Measurements from ENCODE around the gene BTNL8. TPM values are rescaled to one million over a fixed set of nuclear protein-coding genes. Genes with fewer than 3 reads are reported as not detected.
A peak's percentile ranks its signal among the peaks of the same experiment; 100 is the strongest.

BTNL8 gene
- total RNA-seq, 3 donors from 2014 or later (not counting 1 experiment from before 2014, with no cell fraction given), result 0.75 TPM; not detected in 2

DNA sequence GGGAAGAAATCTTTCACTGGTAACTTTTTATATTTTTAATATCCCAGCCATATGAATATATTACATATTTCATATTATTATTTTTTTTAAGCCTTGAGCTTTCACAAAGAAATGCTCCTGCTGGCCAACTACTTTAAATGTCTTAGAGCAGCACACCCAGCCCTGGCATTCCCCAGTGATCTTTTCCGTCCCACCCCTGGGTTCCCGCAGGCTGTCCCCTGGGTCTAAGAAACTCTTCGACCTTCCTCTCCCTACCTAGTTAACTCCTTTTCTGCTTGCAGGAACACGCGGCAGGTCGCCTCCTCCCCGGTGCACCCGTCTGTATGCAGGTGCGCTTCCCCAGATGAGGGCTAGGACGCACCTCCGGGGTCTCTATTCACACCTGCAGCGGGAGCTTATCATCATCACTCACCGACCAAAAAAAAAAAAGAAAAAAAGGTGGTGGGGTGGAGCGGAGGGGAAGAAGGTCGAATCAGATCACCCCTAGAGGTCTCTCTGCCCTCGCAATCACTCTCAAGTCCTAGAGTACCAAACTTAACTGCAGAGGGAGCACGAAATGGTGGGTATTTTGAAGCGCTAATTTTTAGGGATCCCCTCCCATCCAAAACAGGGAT is 38.6 kb upstream of the BTNL8 start:
- WGBS (ENCODE audit: insufficient coverage), result 0% methylated on average over 13 of the region's 18 CpGs
- Histone ChIP-seq H3K27me3 (ENCODE audit: control insufficient read depth, insufficient read depth, low read length) (no peaks in the 10 kb centered on the region), H3K36me3 (ENCODE audit: control insufficient read depth, insufficient read depth, low read length) (peaks cover 4% of the 10 kb centered on the region), H3K4me3 (ENCODE audit: low read length) (peak overlapping the region; percentile 99), H3K9me3 (ENCODE audit: control insufficient read depth, insufficient read depth, low read length) (no peaks in the 10 kb centered on the region), H3K4me1 (ENCODE audit: control insufficient read depth, insufficient read depth, low read length) (peaks cover 9% of the 10 kb centered on the region), H3K27ac (ENCODE audit: low read length) (peak overlapping the region; percentile 93)
- no peaks in the 10 kb centered on the region for H3K9me3 Mint-ChIP-seq
- DNase-seq, result peak; percentile 22 to 87
- H3K27ac Mint-ChIP-seq, result peak overlapping the region; percentile 89 to 90
- TF ChIP-seq, protein P1, sequence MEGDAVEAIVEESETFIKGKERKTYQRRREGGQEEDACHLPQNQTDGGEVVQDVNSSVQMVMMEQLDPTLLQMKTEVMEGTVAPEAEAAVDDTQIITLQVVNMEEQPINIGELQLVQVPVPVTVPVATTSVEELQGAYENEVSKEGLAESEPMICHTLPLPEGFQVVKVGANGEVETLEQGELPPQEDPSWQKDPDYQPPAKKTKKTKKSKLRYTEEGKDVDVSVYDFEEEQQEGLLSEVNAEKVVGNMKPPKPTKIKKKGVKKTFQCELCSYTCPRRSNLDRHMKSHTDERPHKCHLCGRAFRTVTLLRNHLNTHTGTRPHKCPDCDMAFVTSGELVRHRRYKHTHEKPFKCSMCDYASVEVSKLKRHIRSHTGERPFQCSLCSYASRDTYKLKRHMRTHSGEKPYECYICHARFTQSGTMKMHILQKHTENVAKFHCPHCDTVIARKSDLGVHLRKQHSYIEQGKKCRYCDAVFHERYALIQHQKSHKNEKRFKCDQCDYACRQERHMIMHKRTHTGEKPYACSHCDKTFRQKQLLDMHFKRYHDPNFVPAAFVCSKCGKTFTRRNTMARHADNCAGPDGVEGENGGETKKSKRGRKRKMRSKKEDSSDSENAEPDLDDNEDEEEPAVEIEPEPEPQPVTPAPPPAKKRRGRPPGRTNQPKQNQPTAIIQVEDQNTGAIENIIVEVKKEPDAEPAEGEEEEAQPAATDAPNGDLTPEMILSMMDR (IDR thresholded peaks at IDR 0.05), result peak; percentile 27
- intact Hi-C loops (cut with micrococcal nuclease), result loop anchor here (2.0 kb wide), 2 partner anchors 30 to 58 kb away; partner anchors contain the start of gene MGAT1
- H3K36me3 Mint-ChIP-seq, result peaks cover 6% of the 10 kb centered on the region
- peaks cover 30 to 35% of the 10 kb centered on the region in 2 donors for H3K4me1 Mint-ChIP-seq
- peak; percentile 65 to 83 (median 73) for ATAC-seq
- peak overlapping the region; percentile 92 for H3K4me3 Mint-ChIP-seq
- H3K27me3 Mint-ChIP-seq (ENCODE audit: low read depth in 2 of 2), result no peaks in the 10 kb centered on the region

DNA sequence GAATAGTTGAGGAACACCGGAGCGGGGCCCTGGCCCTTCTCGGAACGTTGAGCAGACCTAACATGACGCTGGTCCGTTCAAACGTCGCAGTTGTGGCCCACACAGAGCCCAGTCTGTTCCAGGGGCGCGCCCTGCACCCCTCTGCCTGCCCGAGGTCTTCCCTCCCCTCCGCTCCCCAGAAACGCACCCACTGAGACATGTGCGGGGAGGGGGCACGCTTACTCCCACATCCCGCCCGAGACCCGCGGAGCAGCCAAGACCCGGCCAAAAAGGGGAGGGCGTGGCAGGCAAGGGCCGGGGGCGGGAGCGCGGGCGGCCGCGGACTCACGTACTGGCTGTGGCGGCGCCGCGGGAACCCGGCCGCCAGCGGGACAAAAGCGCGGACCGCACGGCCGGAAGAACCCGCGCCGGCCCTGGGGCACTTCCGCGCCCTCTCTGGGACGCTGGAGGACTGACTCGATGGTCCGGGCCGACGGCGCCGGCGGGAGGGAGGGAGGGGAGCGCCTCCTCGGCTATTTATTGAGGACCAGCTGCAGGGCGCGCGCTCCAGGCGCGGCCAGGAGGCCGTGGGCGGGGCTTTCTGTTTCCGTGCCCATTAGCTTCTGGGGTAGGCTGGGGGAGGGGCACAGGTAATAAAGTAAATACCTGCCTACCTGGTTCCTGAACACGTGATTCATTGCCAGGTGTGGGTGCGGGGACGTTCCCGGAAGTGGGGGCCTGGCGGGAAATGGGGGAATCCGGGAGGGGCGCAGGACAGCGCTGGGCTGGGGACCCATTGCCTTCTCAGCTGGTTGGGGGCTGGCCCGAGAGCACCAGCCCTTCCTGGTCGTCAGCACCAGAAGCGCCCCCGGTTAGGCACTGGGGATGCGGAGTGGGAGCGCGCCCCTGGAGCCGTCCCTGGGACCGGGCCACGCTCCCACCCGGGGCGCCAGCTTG is 37.8 kb upstream of the BTNL8 start, which contains the start of gene ZFP62:
ZFP62 (minus strand) TSS at position 390 of the 936 bp plus-strand sequence; CDS start at position 333, 57 bp downstream.
- H3K36me3 Mint-ChIP-seq, result peaks cover under 1% of the 10 kb centered on the region
- Histone ChIP-seq H3K36me3 (ENCODE audit: control insufficient read depth, insufficient read depth, low read length) (no peaks in the 10 kb centered on the region), H3K27me3 (ENCODE audit: control insufficient read depth, insufficient read depth, low read length) (no peaks in the 10 kb centered on the region), H3K4me1 (ENCODE audit: control insufficient read depth, insufficient read depth, low read length) (peaks cover 9% of the 10 kb centered on the region), H3K9me3 (ENCODE audit: control insufficient read depth, insufficient read depth, low read length) (no peaks in the 10 kb centered on the region), H3K4me3 (ENCODE audit: low read length) (peak within 1 kb of the TSS; percentile 99), H3K27ac (ENCODE audit: low read length) (peak within 1 kb of the TSS; percentile 93)
- peak within 1 kb of the TSS; percentile 89 to 90 for H3K27ac Mint-ChIP-seq
- ATAC-seq, result peak; percentile 86 to 95 (median 89)
- H3K27me3 Mint-ChIP-seq (ENCODE audit: low read depth in 2 of 2), result peaks cover 3 to 4% of the 10 kb centered on the region in 2 donors
- peaks cover 24 to 27% of the 10 kb centered on the region in 2 donors for H3K4me1 Mint-ChIP-seq
- intact Hi-C loops (cut with micrococcal nuclease), result loop anchor here (1.0 to 2.0 kb wide), 4 partner anchors 30 to 77 kb away; partner anchors contain the start of gene MGAT1
- H3K9me3 Mint-ChIP-seq, result no peaks in the 10 kb centered on the region
- DNase-seq, result peak; percentile 86 to 93
- TF ChIP-seq, protein P1 (IDR thresholded peaks at IDR 0.05), result no peak
- H3K4me3 Mint-ChIP-seq, result peak within 1 kb of the TSS; percentile 92
- WGBS (ENCODE audit: insufficient coverage), result under 1% methylated on average over 84 of the region's 84 CpGs

DNA sequence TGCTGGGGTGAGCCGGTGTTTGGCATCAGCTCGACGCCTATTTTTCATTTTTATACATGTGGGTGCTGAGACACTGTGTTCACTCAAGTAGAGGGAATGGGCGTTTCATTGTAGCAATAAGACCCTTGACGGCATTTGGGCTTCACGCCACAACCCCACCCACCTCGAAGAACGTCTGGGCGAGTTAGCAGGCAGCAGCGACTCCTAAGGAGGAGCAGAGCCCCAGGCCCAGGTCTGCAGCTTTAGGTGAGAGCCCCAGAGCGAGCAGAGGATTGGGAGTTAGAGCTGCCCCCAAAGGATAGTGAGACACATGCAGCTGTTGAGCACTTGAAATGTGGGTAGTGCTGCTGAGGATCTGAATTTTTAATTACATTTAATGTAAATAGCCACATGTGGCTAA is 36.3 kb upstream of the BTNL8 start:
- no peak overlapping the region for H3K4me3 Mint-ChIP-seq
- Histone ChIP-seq H3K4me3 (ENCODE audit: low read length) (no peak overlapping the region), H3K27ac (ENCODE audit: low read length) (no peak overlapping the region), H3K36me3 (ENCODE audit: control insufficient read depth, insufficient read depth, low read length) (no peaks in the 10 kb centered on the region), H3K9me3 (ENCODE audit: control insufficient read depth, insufficient read depth, low read length) (no peaks in the 10 kb centered on the region), H3K27me3 (ENCODE audit: control insufficient read depth, insufficient read depth, low read length) (no peaks in the 10 kb centered on the region), H3K4me1 (ENCODE audit: control insufficient read depth, insufficient read depth, low read length) (peaks cover 9% of the 10 kb centered on the region)
- TF ChIP-seq, protein P1 (IDR thresholded peaks at IDR 0.05), result no peak
- H3K4me1 Mint-ChIP-seq, result peaks cover 23 to 27% of the 10 kb centered on the region in 2 donors
- 94% methylated on average over 11 of the region's 11 CpGs for WGBS (ENCODE audit: insufficient coverage)
- no peaks in the 10 kb centered on the region for H3K36me3 Mint-ChIP-seq
- H3K9me3 Mint-ChIP-seq, result no peaks in the 10 kb centered on the region
- no peak overlapping the region for H3K27ac Mint-ChIP-seq
- intact Hi-C loops (cut with micrococcal nuclease), result no loop called here
- DNase-seq (no peak), ATAC-seq (no peak)
- peaks cover 11 to 13% of the 10 kb centered on the region in 2 donors for H3K27me3 Mint-ChIP-seq (ENCODE audit: low read depth in 2 of 2)
